K562 (cell line): ENCODE data around the gene PHF12. TPM values are rescaled to one million over a fixed set of nuclear protein-coding genes. Genes with fewer than 3 reads are reported as not detected.

ENCODE experiments used
- CBX3 ChIP-seq, 2 experiments: IDR thresholded peaks; 1 replicate in 1 of 2; 2 replicates in 1 of 2; pipeline ENCODE4 v1.6.1; 2012; ENCODE audit warnings: inconsistent platforms in 2 of 2, low read length in 2 of 2, borderline replicate concordance in 1 of 2, control low read depth in 1 of 2
- DPF2 ChIP-seq: fragments of 450-650 bp; IDR thresholded peaks from 2 replicates; pipeline ENCODE4 v1.6.1; 2016
- ETV6 ChIP-seq, 3 experiments: fragments of 150-350 bp in 1 of 3; sonication (generic) in 1 of 3; formaldehyde crosslinking in 1 of 3; IDR thresholded peaks; 2 replicates each; pipeline versions ENCODE4 v1.6.1 to v1.8.0; 2014 to 2022; ENCODE audit warnings: borderline replicate concordance in 2 of 3, low read depth in 2 of 3, antibody characterized with exemption in 1 of 3, low read length in 1 of 3, mild to moderate bottlenecking in 1 of 3, missing genetic modification reagents in 1 of 3
- GABPB1 ChIP-seq: sonication (generic); formaldehyde crosslinking; IDR thresholded peaks from 2 replicates; pipeline ENCODE4 v1.8.0; 2022; ENCODE audit warnings: mild to moderate bottlenecking, missing genetic modification reagents
- GABPB2 ChIP-seq: fragments of 250-450 bp; sonication (Bioruptor Pico); conservative IDR thresholded peaks from 2 replicates; pipeline ENCODE4 v1.5.1; 2021; ENCODE audit warnings: mild to moderate bottlenecking
- HDAC3 ChIP-seq: fragments of 450-650 bp; IDR thresholded peaks from 2 replicates; pipeline ENCODE4 v1.6.1; 2018; ENCODE audit warnings: borderline replicate concordance, mild to moderate bottlenecking, moderate library complexity; ENCODE audit not compliant: partially characterized antibody
- KLF16 ChIP-seq: IDR thresholded peaks from 2 replicates; pipeline ENCODE4 v1.6.1; 2016; ENCODE audit warnings: antibody characterized with exemption
- MCM2 ChIP-seq: fragments of 450-650 bp; IDR thresholded peaks from 2 replicates; pipeline ENCODE4 v1.6.1; 2017; ENCODE audit warnings: low read depth, mild to moderate bottlenecking
- MTA2 ChIP-seq: fragments of 450-650 bp; IDR thresholded peaks from 2 replicates; pipeline ENCODE4 v1.6.1; 2016; ENCODE audit warnings: low read depth
- NELFE ChIP-seq: IDR thresholded peaks from 2 replicates; pipeline ENCODE4 v1.6.1; 2011; ENCODE audit warnings: mild to moderate bottlenecking; ENCODE audit not compliant: insufficient read depth, insufficient read length
- NEUROD1 ChIP-seq: fragments of 150-350 bp; IDR thresholded peaks from 2 replicates; pipeline ENCODE4 v1.6.1; 2014; ENCODE audit warnings: borderline replicate concordance, low read length, low read depth; ENCODE audit not compliant: partially characterized antibody
- NONO ChIP-seq, 2 experiments: fragments of 200-400 bp in 1 of 2; fragments of 450-650 bp in 1 of 2; formaldehyde crosslinking in 1 of 2; IDR thresholded peaks; 2 replicates each; pipeline ENCODE4 v1.6.1; 2017; ENCODE audit warnings: low read depth in 2 of 2, mild to moderate bottlenecking in 2 of 2, moderate library complexity in 2 of 2, low read length in 1 of 2
- PRPF4 ChIP-seq: fragments of 200-400 bp; formaldehyde crosslinking; IDR thresholded peaks from one replicate; pipeline ENCODE4 v1.6.1; 2017; ENCODE audit warnings: low read length, low read depth, mild to moderate bottlenecking; ENCODE audit not compliant: insufficient read depth, poor library complexity, severe bottlenecking
- PTRF ChIP-seq: fragments of 450-650 bp; IDR thresholded peaks from 2 replicates; pipeline ENCODE4 v1.6.1; 2016; ENCODE audit warnings: mild to moderate bottlenecking, missing genetic modification characterization, missing compliant biosample characterization
- SAP30 ChIP-seq: fragments of 200-600 bp; sonication (generic); IDR thresholded peaks from 2 replicates; pipeline ENCODE4 v1.6.1; 2012; ENCODE audit warnings: borderline replicate concordance, low read depth, mild to moderate bottlenecking, moderate library complexity, low read length, control low read depth, inconsistent platforms; ENCODE audit not compliant: insufficient read depth, poor library complexity, severe bottlenecking
- SOX6 ChIP-seq: fragments of 450-650 bp; IDR thresholded peaks from 2 replicates; pipeline ENCODE4 v1.6.1; 2014; ENCODE audit warnings: mild to moderate bottlenecking
- TAF15 ChIP-seq: fragments of 200-400 bp; formaldehyde crosslinking; IDR thresholded peaks from 2 replicates; pipeline ENCODE4 v1.6.1; 2017; ENCODE audit warnings: mild to moderate bottlenecking, low read depth, low read length, moderate library complexity
- polyA plus RNA-seq, 8 experiments: library from polyadenylated mRNA; depleted of rRNA in 4 of 8; stranded (reverse) in 5 of 8; unstranded in 3 of 8; fragments of >200 nt; fragmentation: Nextera tagmentation in 2 of 8; fragmentation: Illumina TruSeq in 1 of 8; extraction: Ambion mirVana in 2 of 8; extraction: Trizol in 1 of 8; gene quantifications; 2 replicates each; pipeline versions ENCODE4 v1.2.1 to v1.2.3, GENCODE V29; 2011 to 2014; ENCODE audit warnings: inconsistent platforms in 1 of 8, missing spikeins in 1 of 8
- total RNA-seq, 7 experiments: library from RNA; depleted of rRNA in 6 of 7; stranded (reverse); fragments of >200 nt in 6 of 7; fragmentation: Illumina TruSeq in 2 of 7; extraction: Trizol in 2 of 7; gene quantifications; 2 replicates each; pipeline versions ENCODE4 v1.2.1 to v1.2.3, GENCODE V29; 2011 to 2021; ENCODE audit warnings: low replicate concordance in 1 of 7
- TF ChIP-seq, protein P1 (sequence below), 3 experiments: fragments of 200-800 bp in 1 of 3; sonication (Bioruptor generic) in 1 of 3; sonication (generic) in 1 of 3; formaldehyde crosslinking in 1 of 3; IDR thresholded peaks; 2 replicates each; pipeline versions ENCODE4 v1.6.1 to v1.8.0; 2016 to 2022; ENCODE audit warnings: mild to moderate bottlenecking in 2 of 3, missing compliant biosample characterization in 2 of 3, missing genetic modification characterization in 2 of 3, missing genetic modification reagents in 1 of 3
- TF ChIP-seq, protein P2 (sequence below): fragments of 250-450 bp; sonication (Bioruptor Pico); IDR thresholded peaks from 2 replicates; pipeline ENCODE4 v1.5.0; 2021; ENCODE audit warnings: mild to moderate bottlenecking, borderline replicate concordance
- TF ChIP-seq, protein P3 (sequence below): fragments of 250-450 bp; sonication (Bioruptor Pico); IDR thresholded peaks from 2 replicates; pipeline ENCODE4 v1.5.1; 2021; ENCODE audit warnings: mild to moderate bottlenecking
- TF ChIP-seq, protein P4 (sequence below): fragments of 250-450 bp; sonication (Bioruptor Pico); IDR thresholded peaks from 2 replicates; pipeline ENCODE4 v1.5.0; 2022; ENCODE audit warnings: mild to moderate bottlenecking

PHF12 gene
- total and polyA plus RNA-seq, 9 of the 15 experiments (the other 6 are each of a cell fraction or from before 2014, with no cell fraction given) = 0.82 to 31.3 (median 13.5) TPM

DNA sequence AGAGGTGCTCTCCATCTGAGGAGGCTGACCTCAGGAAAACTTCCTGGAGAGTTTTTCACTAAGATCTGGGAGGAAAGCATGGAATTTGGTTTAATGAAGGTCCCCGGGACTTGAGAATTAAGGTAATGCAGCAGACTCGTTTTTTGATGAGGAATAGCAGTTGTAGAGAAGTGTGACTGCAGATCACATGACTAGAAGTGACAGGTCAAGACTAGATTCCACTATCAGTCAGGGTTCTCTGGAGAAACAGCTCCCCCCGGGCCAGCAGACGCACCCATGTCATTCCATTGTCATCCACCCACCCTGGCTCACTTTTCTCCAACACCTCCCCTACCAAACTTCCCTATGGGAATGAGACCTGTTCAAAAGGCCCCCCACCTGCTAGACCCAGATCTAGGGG is 46.5 kb downstream of the PHF12 start (continued):
- TF ChIP-seq GABPB1 (CRISPR knock-in tag) = no peak
- no peak for TF ChIP-seq SAP30
- TF ChIP-seq ETV6 (IDR thresholded peaks at IDR 0.05; ENCODE audit: borderline replicate concordance in 1 of 2, low read depth in 2 of 2, low read length in 1 of 2) = no peak
- no peak for TF ChIP-seq ETV6 (CRISPR knock-in tag; IDR thresholded peaks at IDR 0.05; ENCODE audit: borderline replicate concordance)
- TF ChIP-seq KLF16 = no peak
- TF ChIP-seq SOX6 = peak; percentile 56; the same call in 1 of the 2 replicates
- no peak for TF ChIP-seq PRPF4
- no peak for TF ChIP-seq NONO (IDR thresholded peaks at IDR 0.05; ENCODE audit: low read depth in 2 of 2, low read length in 1 of 2)
- no peak for TF ChIP-seq GABPB2 (CRISPR knock-in tag)
- no peak for TF ChIP-seq TAF15
- TF ChIP-seq CBX3 (IDR thresholded peaks at IDR 0.05; ENCODE audit: borderline replicate concordance in 1 of 2, low read length in 2 of 2) = no peak
- TF ChIP-seq, protein P1, sequence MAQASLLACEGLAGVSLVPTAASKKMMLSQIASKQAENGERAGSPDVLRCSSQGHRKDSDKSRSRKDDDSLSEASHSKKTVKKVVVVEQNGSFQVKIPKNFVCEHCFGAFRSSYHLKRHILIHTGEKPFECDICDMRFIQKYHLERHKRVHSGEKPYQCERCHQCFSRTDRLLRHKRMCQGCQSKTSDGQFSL (CRISPR knock-in tag; IDR thresholded peaks at IDR 0.05) = no peak
- TF ChIP-seq, protein P1 (tag; IDR thresholded peaks at IDR 0.05) = no peak
- no peak for TF ChIP-seq NELFE
- TF ChIP-seq, protein P2, sequence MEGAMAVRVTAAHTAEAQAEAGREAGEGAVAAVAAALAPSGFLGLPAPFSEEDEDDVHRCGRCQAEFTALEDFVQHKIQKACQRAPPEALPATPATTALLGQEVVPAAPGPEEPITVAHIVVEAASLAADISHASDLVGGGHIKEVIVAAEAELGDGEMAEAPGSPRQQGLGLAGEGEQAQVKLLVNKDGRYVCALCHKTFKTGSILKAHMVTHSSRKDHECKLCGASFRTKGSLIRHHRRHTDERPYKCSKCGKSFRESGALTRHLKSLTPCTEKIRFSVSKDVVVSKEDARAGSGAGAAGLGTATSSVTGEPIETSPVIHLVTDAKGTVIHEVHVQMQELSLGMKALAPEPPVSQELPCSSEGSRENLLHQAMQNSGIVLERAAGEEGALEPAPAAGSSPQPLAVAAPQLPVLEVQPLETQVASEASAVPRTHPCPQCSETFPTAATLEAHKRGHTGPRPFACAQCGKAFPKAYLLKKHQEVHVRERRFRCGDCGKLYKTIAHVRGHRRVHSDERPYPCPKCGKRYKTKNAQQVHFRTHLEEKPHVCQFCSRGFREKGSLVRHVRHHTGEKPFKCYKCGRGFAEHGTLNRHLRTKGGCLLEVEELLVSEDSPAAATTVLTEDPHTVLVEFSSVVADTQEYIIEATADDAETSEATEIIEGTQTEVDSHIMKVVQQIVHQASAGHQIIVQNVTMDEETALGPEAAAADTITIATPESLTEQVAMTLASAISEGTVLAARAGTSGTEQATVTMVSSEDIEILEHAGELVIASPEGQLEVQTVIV (CRISPR knock-in tag) = no peak
- TF ChIP-seq PTRF (tag) = no peak
- TF ChIP-seq MTA2 = no peak
- TF ChIP-seq, protein P3, sequence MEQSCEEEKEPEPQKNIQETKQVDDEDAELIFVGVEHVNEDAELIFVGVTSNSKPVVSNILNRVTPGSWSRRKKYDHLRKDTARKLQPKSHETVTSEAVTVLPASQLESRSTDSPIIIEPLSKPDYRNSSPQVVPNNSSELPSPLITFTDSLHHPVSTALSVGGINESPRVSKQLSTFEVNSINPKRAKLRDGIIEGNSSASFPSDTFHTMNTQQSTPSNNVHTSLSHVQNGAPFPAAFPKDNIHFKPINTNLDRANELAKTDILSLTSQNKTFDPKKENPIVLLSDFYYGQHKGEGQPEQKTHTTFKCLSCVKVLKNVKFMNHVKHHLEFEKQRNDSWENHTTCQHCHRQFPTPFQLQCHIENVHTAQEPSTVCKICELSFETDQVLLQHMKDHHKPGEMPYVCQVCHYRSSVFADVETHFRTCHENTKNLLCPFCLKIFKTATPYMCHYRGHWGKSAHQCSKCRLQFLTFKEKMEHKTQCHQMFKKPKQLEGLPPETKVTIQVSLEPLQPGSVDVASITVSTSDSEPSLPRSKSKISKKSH (CRISPR knock-in tag) = no peak
- TF ChIP-seq DPF2 = 0 out of 2 replicates have a peak, but pooled peaks have one; percentile 11
- TF ChIP-seq MCM2 = no peak
- TF ChIP-seq HDAC3 = no peak
- no peak for TF ChIP-seq NEUROD1
- TF ChIP-seq, protein P4, sequence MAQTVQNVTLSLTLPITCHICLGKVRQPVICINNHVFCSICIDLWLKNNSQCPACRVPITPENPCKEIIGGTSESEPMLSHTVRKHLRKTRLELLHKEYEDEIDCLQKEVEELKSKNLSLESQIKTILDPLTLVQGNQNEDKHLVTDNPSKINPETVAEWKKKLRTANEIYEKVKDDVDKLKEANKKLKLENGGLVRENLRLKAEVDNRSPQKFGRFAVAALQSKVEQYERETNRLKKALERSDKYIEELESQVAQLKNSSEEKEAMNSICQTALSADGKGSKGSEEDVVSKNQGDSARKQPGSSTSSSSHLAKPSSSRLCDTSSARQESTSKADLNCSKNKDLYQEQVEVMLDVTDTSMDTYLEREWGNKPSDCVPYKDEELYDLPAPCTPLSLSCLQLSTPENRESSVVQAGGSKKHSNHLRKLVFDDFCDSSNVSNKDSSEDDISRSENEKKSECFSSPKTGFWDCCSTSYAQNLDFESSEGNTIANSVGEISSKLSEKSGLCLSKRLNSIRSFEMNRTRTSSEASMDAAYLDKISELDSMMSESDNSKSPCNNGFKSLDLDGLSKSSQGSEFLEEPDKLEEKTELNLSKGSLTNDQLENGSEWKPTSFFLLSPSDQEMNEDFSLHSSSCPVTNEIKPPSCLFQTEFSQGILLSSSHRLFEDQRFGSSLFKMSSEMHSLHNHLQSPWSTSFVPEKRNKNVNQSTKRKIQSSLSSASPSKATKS (CRISPR knock-in tag) = no peak
